OCI-LY7 (cell line): ENCODE results near the gene S100PBP.

Experiments used
- EZH2phosphoT487 ChIP-seq: fragments of 200-600 bp; sonication (generic); IDR thresholded peaks from 2 replicates; pipeline ENCODE4 v1.6.1; 2018; ENCODE audit warnings: low read depth, borderline replicate concordance, mild to moderate bottlenecking, mixed run types, antibody characterized with exemption, low read length, moderate library complexity, mixed read lengths
- TF ChIP-seq, protein P1 (sequence below): fragments of 200-600 bp; sonication (generic); conservative IDR thresholded peaks from 2 replicates; pipeline ENCODE4 v1.5.1; 2014; ENCODE audit warnings: mild to moderate bottlenecking, antibody characterized with exemption, low read length, moderate library complexity, mixed read lengths

GRCh38 chr1:32779242-32779641, 38.2 kb upstream of the S100PBP start:
- TF ChIP-seq, protein P1, sequence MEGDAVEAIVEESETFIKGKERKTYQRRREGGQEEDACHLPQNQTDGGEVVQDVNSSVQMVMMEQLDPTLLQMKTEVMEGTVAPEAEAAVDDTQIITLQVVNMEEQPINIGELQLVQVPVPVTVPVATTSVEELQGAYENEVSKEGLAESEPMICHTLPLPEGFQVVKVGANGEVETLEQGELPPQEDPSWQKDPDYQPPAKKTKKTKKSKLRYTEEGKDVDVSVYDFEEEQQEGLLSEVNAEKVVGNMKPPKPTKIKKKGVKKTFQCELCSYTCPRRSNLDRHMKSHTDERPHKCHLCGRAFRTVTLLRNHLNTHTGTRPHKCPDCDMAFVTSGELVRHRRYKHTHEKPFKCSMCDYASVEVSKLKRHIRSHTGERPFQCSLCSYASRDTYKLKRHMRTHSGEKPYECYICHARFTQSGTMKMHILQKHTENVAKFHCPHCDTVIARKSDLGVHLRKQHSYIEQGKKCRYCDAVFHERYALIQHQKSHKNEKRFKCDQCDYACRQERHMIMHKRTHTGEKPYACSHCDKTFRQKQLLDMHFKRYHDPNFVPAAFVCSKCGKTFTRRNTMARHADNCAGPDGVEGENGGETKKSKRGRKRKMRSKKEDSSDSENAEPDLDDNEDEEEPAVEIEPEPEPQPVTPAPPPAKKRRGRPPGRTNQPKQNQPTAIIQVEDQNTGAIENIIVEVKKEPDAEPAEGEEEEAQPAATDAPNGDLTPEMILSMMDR = no peak
- no peak for TF ChIP-seq EZH2phosphoT487
